Measurements from ENCODE around the gene DUOXA2. TPM values are rescaled to one million over a fixed set of nuclear protein-coding genes. Genes with fewer than 3 reads are reported as not detected.

The DUOXA2 gene
- total and polyA plus RNA-seq, 12 donors, result not detected

- H3K36me3 ChIP-seq, result no peaks in the 10 kb centered on the region
- TF ChIP-seq, protein P1, sequence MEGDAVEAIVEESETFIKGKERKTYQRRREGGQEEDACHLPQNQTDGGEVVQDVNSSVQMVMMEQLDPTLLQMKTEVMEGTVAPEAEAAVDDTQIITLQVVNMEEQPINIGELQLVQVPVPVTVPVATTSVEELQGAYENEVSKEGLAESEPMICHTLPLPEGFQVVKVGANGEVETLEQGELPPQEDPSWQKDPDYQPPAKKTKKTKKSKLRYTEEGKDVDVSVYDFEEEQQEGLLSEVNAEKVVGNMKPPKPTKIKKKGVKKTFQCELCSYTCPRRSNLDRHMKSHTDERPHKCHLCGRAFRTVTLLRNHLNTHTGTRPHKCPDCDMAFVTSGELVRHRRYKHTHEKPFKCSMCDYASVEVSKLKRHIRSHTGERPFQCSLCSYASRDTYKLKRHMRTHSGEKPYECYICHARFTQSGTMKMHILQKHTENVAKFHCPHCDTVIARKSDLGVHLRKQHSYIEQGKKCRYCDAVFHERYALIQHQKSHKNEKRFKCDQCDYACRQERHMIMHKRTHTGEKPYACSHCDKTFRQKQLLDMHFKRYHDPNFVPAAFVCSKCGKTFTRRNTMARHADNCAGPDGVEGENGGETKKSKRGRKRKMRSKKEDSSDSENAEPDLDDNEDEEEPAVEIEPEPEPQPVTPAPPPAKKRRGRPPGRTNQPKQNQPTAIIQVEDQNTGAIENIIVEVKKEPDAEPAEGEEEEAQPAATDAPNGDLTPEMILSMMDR (IDR thresholded peaks at IDR 0.05), result no peak
- H3K4me1 ChIP-seq, result no peaks in the 10 kb centered on the region
- H3K9me3 ChIP-seq, result no peaks in the 10 kb centered on the region
- H3K4me3 ChIP-seq, result no peak overlapping the region
- DNase-seq, result no peak
- WGBS, 2 donors, result 77 to 80% methylated on average over 9 of the region's 9 CpGs
- ATAC-seq, result no peak
- intact Hi-C loops (cut with DNase I), result no loop called here
- H3K27me3 ChIP-seq, result peaks cover 0 to 25% (median 0%) of the 10 kb centered on the region in 7 donors
- H3K27ac ChIP-seq, result no peak overlapping the region
These were observed 30.6 kb downstream of the DUOXA2 start for GRCh38 chr15:45144775-45145174.

GRCh38 chr15:45146405-45146804 is 32.3 kb downstream of the DUOXA2 start:
- no peak overlapping the region for H3K4me3 ChIP-seq
- WGBS, 2 donors, result 73 to 82% methylated on average over 4 of the region's 4 CpGs
- intact Hi-C loops (cut with DNase I), result no loop called here
- H3K4me1 ChIP-seq, result no peaks in the 10 kb centered on the region
- no peaks in the 10 kb centered on the region for H3K36me3 ChIP-seq
- no peak overlapping the region for H3K27ac ChIP-seq
- peaks cover 0 to 25% (median 0%) of the 10 kb centered on the region in 7 donors for H3K27me3 ChIP-seq
- H3K9me3 ChIP-seq, result no peaks in the 10 kb centered on the region
- TF ChIP-seq, protein P1 (IDR thresholded peaks at IDR 0.05), result no peak
- DNase-seq (no peak), ATAC-seq (no peak)

GRCh38 chr15:45147606-45148005 is 33.5 kb downstream of the DUOXA2 start:
- H3K27ac ChIP-seq, result no peak overlapping the region
- peaks cover 0 to 8% (median 0%) of the 10 kb centered on the region in 9 donors for H3K36me3 ChIP-seq
- 94 to 96% methylated on average over 7 of the region's 7 CpGs for WGBS, 2 donors
- no peak for DNase-seq
- no peaks in the 10 kb centered on the region for H3K9me3 ChIP-seq
- TF ChIP-seq, protein P1 (IDR thresholded peaks at IDR 0.05), result no peak
- ATAC-seq, result no peak
- H3K4me3 ChIP-seq, result no peak overlapping the region
- H3K27me3 ChIP-seq, result peaks cover 0 to 17% (median 0%) of the 10 kb centered on the region in 7 donors
- intact Hi-C loops (cut with DNase I), result no loop called here
- no peaks in the 10 kb centered on the region for H3K4me1 ChIP-seq

DNA sequence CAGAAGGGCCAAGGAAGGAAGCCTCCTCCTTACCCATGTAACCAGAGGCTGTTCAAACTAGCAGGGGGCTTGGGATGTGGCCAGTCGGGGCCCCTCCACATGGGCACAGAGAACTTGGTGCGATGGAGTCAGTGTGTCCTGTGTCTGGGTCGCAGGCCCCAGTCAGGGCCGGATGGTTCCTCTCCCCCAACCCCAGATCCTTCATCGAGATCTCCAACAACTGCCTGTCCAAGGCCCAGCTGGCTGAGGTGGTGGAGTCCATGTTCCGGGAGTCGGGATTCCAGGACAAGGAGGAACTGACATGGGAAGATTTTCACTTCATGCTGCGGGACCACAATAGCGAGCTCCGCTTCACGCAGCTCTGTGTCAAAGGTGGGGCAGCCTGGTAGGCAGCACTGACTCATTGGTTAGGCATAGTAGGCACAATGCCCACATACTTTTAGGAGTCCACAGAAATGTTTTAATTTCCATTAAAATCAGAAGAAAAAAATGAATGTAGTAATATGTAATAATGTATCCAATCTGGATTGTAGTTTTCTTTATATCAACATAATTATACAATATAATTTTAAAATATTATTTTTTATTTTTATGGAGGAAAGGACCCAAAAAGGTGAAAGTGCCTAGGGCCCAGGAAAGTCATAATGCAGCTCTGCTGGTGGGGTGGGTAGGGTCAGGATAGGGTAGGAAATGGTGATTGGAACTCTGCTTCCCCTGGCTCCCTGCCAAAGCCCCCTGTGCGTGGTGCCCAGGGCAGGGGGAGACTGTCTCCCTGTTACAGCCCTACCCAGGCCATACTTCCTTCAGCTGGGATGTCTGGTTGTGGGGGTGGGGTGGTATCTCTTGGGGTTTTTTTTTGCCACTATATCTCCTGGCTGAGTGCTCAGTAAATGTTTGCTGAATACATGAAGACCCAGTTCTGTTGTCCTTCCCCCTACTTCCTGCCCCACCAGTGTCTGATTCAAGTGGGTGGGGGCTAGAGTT is 34.2 kb downstream of the DUOXA2 start:
- no peaks in the 10 kb centered on the region for H3K4me1 ChIP-seq
- peaks cover 0 to 9% (median 0%) of the 10 kb centered on the region in 9 donors for H3K36me3 ChIP-seq
- no peak for ATAC-seq

More for the DNA sequence above, 34.2 kb downstream of the DUOXA2 start:
- no peaks in the 10 kb centered on the region for H3K9me3 ChIP-seq
- TF ChIP-seq, protein P1 (IDR thresholded peaks at IDR 0.05), result no peak
- H3K27me3 ChIP-seq, result peaks cover 0 to 10% (median 0%) of the 10 kb centered on the region in 7 donors
- no peak overlapping the region for H3K4me3 ChIP-seq
- no peak for DNase-seq
- H3K27ac ChIP-seq, result no peak overlapping the region
- intact Hi-C loops (cut with DNase I), result no loop called here
- 87% methylated on average over 12 of the region's 12 CpGs for WGBS, 2 donors

Data from heart right ventricle (tissue), 16 donors.